Natural killer cell treated with Interleukin-12 subunit alpha and Interleukin-12 subunit beta and Interleukin-15 and Interleukin-18, amount 100 ng/mL, for 72 hours (primary cell): ENCODE measurements around the gene LIN7B. TPM values are rescaled to one million over a fixed set of nuclear protein-coding genes. Genes with fewer than 3 reads are reported as not detected.

Source experiments
- ATAC-seq, 2 donors: fragments of 150-1000 bp; cut with Tn5 transposase in 1 of 2; sonication (Bioruptor Pico), chemical (Tn5 transposase) in 1 of 2; 2 replicates each; pipeline ENCODE4 v1.10.0; 2021
- DNase-seq: peaks from one replicate; pipeline ENCODE4 v3.0.0; 2022; ENCODE audit warnings: low spot score
- H3K27ac Mint-ChIP-seq, 2 donors: 1 replicate in 1 of 2; 2 replicates in 1 of 2; pipeline ENCODE4 v1.8.0; 2022; ENCODE audit warnings: mixed read lengths in 2 of 2, mild to moderate bottlenecking in 1 of 2, moderate library complexity in 1 of 2
- H3K27me3 Mint-ChIP-seq, 2 donors: 1 replicate in 1 of 2; 2 replicates in 1 of 2; pipeline ENCODE4 v1.8.0; 2022; ENCODE audit warnings: mixed read lengths in 2 of 2
- H3K36me3 Mint-ChIP-seq: one replicate; pipeline ENCODE4 v1.8.0; 2022; ENCODE audit warnings: mixed read lengths
- H3K4me1 Mint-ChIP-seq, 2 donors: 1 replicate in 1 of 2; 2 replicates in 1 of 2; pipeline ENCODE4 v1.8.0; 2022; ENCODE audit warnings: low read depth in 2 of 2, mixed read lengths in 2 of 2, mild to moderate bottlenecking in 1 of 2
- H3K4me3 Mint-ChIP-seq: one replicate; pipeline ENCODE4 v1.8.0; 2022; ENCODE audit warnings: mixed read lengths
- H3K9me3 Mint-ChIP-seq: 2 replicates; pipeline ENCODE4 v1.8.0; 2022; ENCODE audit warnings: mixed read lengths
- total RNA-seq, 2 donors: library from RNA; stranded (reverse); gene quantifications; one replicate each; pipeline ENCODE4 v1.2.3, GENCODE V29; 2022

Gene LIN7B
- total RNA-seq, 2 donors from 2014 or later: 6.0 to 6.1 TPM

- no peaks in the 10 kb centered on the region for H3K36me3 Mint-ChIP-seq
- peak overlapping the region; percentile 91 for H3K4me3 Mint-ChIP-seq
- no peak overlapping the region for H3K27ac Mint-ChIP-seq
- ATAC-seq (no peak), DNase-seq (no peak)
- peaks cover 23 to 42% of the 10 kb centered on the region in 2 donors for H3K27me3 Mint-ChIP-seq
- H3K9me3 Mint-ChIP-seq: peaks cover 3% of the 10 kb centered on the region
- peaks cover 29 to 31% of the 10 kb centered on the region in 2 donors for H3K4me1 Mint-ChIP-seq
Measured at GRCh38 chr19:49149652-49150105, 35.5 kb downstream of the LIN7B start.

- ATAC-seq (peak; percentile 65 to 66), DNase-seq (peak; percentile 73)
- Mint-ChIP-seq H3K36me3 (no peaks in the 10 kb centered on the region), H3K9me3 (peaks cover 3% of the 10 kb centered on the region), H3K27ac (no peak overlapping the region), H3K27me3 (peaks cover 23 to 40% of the 10 kb centered on the region in 2 donors), H3K4me3 (peak overlapping the region; percentile 91), H3K4me1 (peaks cover 28 to 30% of the 10 kb centered on the region in 2 donors)
Measured at GRCh38 chr19:49150106-49150943, 36.2 kb downstream of the LIN7B start.

- Mint-ChIP-seq H3K4me3 (peak overlapping the region; percentile 61), H3K9me3 (peaks cover 3% of the 10 kb centered on the region), H3K36me3 (no peaks in the 10 kb centered on the region), H3K27me3 (peaks cover 20 to 39% of the 10 kb centered on the region in 2 donors), H3K27ac (no peak overlapping the region), H3K4me1 (peaks cover 22 to 24% of the 10 kb centered on the region in 2 donors)
- ATAC-seq (no peak), DNase-seq (no peak)
Measured at GRCh38 chr19:49150944-49151243, 36.7 kb downstream of the LIN7B start.

- Mint-ChIP-seq H3K4me3 (peak overlapping the region; percentile 61), H3K36me3 (no peaks in the 10 kb centered on the region), H3K9me3 (peaks cover 3% of the 10 kb centered on the region), H3K4me1 (peaks cover 21 to 24% of the 10 kb centered on the region in 2 donors), H3K27ac (no peak overlapping the region), H3K27me3 (peaks cover 24 to 43% of the 10 kb centered on the region in 2 donors)
- DNase-seq (no peak), ATAC-seq (no peak)
Measured at GRCh38 chr19:49151267-49152118, 37.3 kb downstream of the LIN7B start.

- DNase-seq (no peak), ATAC-seq (no peak)
- H3K27me3 Mint-ChIP-seq: peaks cover 21 to 40% of the 10 kb centered on the region in 2 donors
- peaks cover 3% of the 10 kb centered on the region for H3K9me3 Mint-ChIP-seq
- H3K36me3 Mint-ChIP-seq: no peaks in the 10 kb centered on the region
- H3K27ac Mint-ChIP-seq: no peak overlapping the region
- H3K4me3 Mint-ChIP-seq: peak overlapping the region; percentile 25
- H3K4me1 Mint-ChIP-seq: peaks cover 21 to 24% of the 10 kb centered on the region in 2 donors
Measured at GRCh38 chr19:49152119-49152550, 38.0 kb downstream of the LIN7B start.

GRCh38 chr19:49153167-49153809 lies 39.1 kb downstream of the LIN7B start:
- DNase-seq: no peak
- ATAC-seq: no peak
- Mint-ChIP-seq H3K4me3 (no peak overlapping the region), H3K27me3 (peaks cover 21 to 44% of the 10 kb centered on the region in 2 donors), H3K27ac (no peak overlapping the region), H3K4me1 (peaks cover 24 to 25% of the 10 kb centered on the region in 2 donors), H3K9me3 (peaks cover 3% of the 10 kb centered on the region), H3K36me3 (no peaks in the 10 kb centered on the region)

GRCh38 chr19:49154279-49154678 lies 40.1 kb downstream of the LIN7B start:
- H3K9me3 Mint-ChIP-seq: peaks cover 3% of the 10 kb centered on the region
- H3K27me3 Mint-ChIP-seq: peaks cover 20 to 49% of the 10 kb centered on the region in 2 donors
- no peak overlapping the region for H3K4me3 Mint-ChIP-seq
- H3K36me3 Mint-ChIP-seq: no peaks in the 10 kb centered on the region
- DNase-seq (no peak), ATAC-seq (no peak)
- H3K27ac Mint-ChIP-seq: peak overlapping the region in 1 of 2 donors; percentile 1
- H3K4me1 Mint-ChIP-seq: peaks cover 23 to 24% of the 10 kb centered on the region in 2 donors

GRCh38 chr19:49155005-49155819 lies 41.0 kb downstream of the LIN7B start, which contains the start of gene HRC:
HRC (minus strand) TSS chr19:49155396; CDS start chr19:49155237, 159 bp downstream.
- Mint-ChIP-seq H3K4me1 (peaks cover 19 to 20% of the 10 kb centered on the region in 2 donors), H3K36me3 (no peaks in the 10 kb centered on the region), H3K27ac (peak within 1 kb of the TSS in 1 of 2 donors; percentile 1), H3K9me3 (peaks cover 3% of the 10 kb centered on the region), H3K4me3 (no peak within 1 kb of the TSS), H3K27me3 (peaks cover 24 to 57% of the 10 kb centered on the region in 2 donors)
- no peak for ATAC-seq
- DNase-seq: no peak

- Mint-ChIP-seq H3K4me3 (no peak overlapping the region), H3K9me3 (peaks cover 3% of the 10 kb centered on the region), H3K36me3 (no peaks in the 10 kb centered on the region), H3K27ac (no peak overlapping the region), H3K27me3 (peaks cover 24 to 63% of the 10 kb centered on the region in 2 donors), H3K4me1 (peaks cover 15 to 17% of the 10 kb centered on the region in 2 donors)
- DNase-seq (no peak), ATAC-seq (no peak)
Measured at GRCh38 chr19:49155820-49156346, 41.7 kb downstream of the LIN7B start.

GRCh38 chr19:49157445-49158224 lies 43.5 kb downstream of the LIN7B start, which contains the start of gene TRPM4:
TRPM4 (plus strand) TSS chr19:49157792; CDS start chr19:49157867, 75 bp downstream.
- H3K4me3 Mint-ChIP-seq: peak within 1 kb of the TSS; percentile 35
- ATAC-seq (peak; percentile 35 to 59), DNase-seq (no peak)
- H3K9me3 Mint-ChIP-seq: peaks cover 3% of the 10 kb centered on the region
- H3K27me3 Mint-ChIP-seq: peaks cover 24 to 61% of the 10 kb centered on the region in 2 donors
- H3K4me1 Mint-ChIP-seq: peaks cover 10 to 15% of the 10 kb centered on the region in 2 donors
- no peaks in the 10 kb centered on the region for H3K36me3 Mint-ChIP-seq
- no peak within 1 kb of the TSS for H3K27ac Mint-ChIP-seq

GRCh38 chr19:49160450-49161189 lies 46.5 kb downstream of the LIN7B start:
- ATAC-seq: no peak
- H3K36me3 Mint-ChIP-seq: no peaks in the 10 kb centered on the region
- DNase-seq: no peak
- H3K9me3 Mint-ChIP-seq: no peaks in the 10 kb centered on the region
- H3K4me1 Mint-ChIP-seq: peaks cover 4 to 7% of the 10 kb centered on the region in 2 donors
- no peak overlapping the region for H3K27ac Mint-ChIP-seq
- H3K4me3 Mint-ChIP-seq: no peak overlapping the region
- H3K27me3 Mint-ChIP-seq: peaks cover 21 to 44% of the 10 kb centered on the region in 2 donors
